ENCODE results near the gene DNAH7.

DNAH7 gene

DNA sequence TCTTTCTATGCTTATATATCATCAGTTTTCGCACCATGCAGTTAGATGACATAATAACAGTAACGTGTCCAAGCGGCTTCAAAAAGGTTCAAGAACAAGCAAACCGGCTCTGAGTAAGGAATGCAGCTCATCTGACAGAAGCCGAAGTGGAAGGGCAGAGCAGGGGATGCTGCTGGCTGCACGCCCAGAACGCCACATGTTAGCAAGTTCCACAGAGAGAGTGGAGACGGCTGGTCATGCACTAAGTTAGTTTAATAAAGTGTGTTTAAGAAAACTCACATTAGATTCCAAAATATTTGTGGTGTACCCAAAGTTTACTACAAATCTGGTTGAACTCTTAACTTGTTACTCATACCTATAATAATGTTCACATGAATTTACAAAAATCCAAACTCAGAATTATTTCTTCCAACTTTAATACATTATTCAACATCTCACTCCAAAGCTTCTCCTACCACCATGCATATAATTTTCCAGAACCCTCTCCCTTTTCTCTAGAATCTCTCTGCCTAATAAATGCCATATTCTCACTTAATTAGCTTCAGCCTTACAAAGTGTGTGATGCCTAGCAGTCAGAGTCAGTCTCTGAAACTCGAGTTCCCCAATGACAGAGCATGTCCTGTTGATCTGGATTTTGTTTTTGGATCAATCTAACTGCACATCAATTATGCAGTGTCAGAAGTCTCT, 170.0 kb downstream of the DNAH7 start:
- no peak for TF ChIP-seq GATA3 (IDR thresholded peaks at IDR 0.05; ENCODE audit: low read depth, low read length)
- no peak for TF ChIP-seq GATA2 (IDR thresholded peaks at IDR 0.05; ENCODE audit: low read depth, low read length)

DNA sequence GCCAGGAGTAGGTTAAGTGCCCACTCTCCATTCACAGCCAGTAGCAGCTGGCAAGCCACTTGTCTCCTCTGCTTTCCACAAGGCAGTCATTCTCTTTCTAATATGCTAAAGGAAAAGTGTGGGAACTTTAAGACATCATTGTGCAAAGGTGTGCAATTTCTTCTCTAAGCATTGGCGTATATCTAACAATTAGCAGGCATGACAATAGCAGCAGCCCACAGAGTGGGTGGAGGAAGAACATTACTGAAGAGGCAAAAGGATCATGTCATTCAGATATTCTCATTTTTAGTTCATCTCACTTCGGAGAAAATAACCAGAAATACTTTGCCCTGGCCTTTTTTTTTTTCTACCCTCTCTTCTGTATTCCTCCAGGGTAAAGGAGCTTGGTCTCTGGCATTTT, 177.6 kb downstream of the DNAH7 start:
- TF ChIP-seq GATA3 (IDR thresholded peaks at IDR 0.05; ENCODE audit: low read depth, low read length), result no peak
- no peak for TF ChIP-seq GATA2 (IDR thresholded peaks at IDR 0.05; ENCODE audit: low read depth, low read length)

DNA sequence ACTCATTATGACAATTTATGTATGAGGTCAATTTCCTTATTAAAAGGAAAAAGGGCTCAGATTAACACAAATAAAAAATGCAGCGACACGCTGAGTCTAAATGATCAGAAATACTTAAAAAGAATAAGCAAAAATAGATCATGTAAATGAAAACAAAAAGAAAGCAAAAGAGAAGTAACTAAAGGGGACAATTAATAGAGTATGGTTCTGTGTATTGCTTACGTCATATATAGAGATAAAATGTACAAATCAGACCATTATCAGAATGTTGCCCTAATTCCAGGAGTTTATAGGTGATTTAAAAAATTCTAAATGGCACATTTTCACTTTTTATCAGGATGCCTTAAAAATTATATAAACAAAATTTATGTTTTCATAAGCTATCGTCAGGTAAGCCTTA, 189.5 kb downstream of the DNAH7 start:
- TF ChIP-seq GATA2 (IDR thresholded peaks at IDR 0.05; ENCODE audit: low read depth, low read length) (no peak), GATA3 (IDR thresholded peaks at IDR 0.05; ENCODE audit: low read depth, low read length) (no peak)

DNA sequence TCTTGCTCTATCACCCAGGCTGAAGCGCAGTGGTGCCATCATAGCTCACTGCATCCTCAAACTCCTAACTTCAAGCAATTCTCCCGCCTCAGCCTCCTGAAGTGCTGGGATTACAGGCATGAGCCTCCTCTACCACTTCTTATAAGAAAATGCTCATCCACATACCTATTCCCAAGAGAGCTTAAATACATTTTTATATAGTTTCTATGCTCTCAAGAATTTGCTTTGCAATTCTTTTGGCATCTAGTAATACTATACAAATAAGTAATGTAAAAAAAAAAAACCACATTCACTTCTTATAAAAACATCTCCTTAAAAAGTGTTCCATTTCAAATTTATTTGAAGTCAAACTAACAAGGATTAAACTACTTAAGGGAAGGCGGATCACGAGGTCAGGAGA, 197.3 kb downstream of the DNAH7 start:
- TF ChIP-seq GATA3 (IDR thresholded peaks at IDR 0.05; ENCODE audit: low read depth, low read length) (no peak), GATA2 (IDR thresholded peaks at IDR 0.05; ENCODE audit: low read depth, low read length) (no peak)

DNA sequence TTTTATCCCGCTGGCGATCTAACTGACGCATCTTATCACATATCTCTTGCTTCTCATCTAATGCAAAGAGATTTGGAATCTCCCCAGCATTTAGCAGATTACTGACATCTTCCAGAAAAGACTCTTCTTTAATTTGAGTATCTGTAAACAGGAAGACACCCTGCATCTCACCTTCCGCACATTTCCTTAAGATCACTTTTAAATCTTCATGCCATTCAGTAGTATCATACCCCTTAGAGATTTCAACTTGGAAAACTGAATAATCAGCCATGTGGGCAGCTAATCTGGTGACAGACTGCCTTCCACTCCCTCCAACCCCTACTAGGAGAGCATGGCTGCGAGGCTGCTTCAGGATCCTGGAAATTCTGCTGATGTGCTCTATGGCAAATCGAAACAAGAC, 204.3 kb downstream of the DNAH7 start:
- no peak for TF ChIP-seq GATA3 (IDR thresholded peaks at IDR 0.05; ENCODE audit: low read depth, low read length)
- no peak for TF ChIP-seq GATA2 (IDR thresholded peaks at IDR 0.05; ENCODE audit: low read depth, low read length)

DNA sequence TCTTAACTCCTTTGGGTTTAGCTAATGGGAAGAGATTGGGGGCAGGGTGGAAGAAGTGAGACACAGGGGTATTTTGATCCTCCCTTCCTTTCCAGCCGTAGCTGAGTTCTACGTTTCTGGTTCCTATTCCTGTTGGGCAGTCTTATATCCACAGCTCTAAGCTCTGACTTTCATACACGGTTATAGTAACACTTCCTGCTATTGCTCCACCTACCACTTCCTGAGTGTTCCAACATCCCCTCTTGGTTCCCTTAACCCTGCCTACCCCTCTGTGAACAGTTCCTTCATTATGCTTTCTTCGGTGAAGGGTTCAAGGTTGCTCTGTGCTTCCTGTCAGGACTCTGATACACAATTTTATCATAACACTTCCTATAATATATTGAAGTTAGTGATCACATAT, 205.1 kb downstream of the DNAH7 start:
- TF ChIP-seq GATA3 (IDR thresholded peaks at IDR 0.05; ENCODE audit: low read depth, low read length) (no peak), GATA2 (IDR thresholded peaks at IDR 0.05; ENCODE audit: low read depth, low read length) (no peak)

DNA sequence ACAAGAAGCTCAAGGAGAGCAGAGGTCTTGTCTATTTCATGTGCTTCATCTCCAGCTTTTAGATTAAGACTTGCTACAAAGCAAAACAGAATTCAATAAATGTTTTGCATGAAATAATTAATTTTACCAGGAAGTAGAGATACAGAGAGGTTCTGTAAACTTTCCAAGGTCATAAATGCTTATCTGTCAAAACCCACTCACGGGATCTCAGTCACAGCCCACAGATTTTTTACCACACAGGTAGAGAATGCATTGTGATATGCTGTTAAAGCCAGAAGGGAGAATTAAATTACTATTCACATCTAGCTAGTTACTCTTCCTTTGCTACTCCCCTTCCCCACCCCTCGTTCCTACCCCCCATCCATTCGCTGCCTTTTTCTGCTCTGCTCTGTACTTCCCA, 205.5 kb downstream of the DNAH7 start:
- TF ChIP-seq GATA2 (IDR thresholded peaks at IDR 0.05; ENCODE audit: low read depth, low read length) (no peak), GATA3 (IDR thresholded peaks at IDR 0.05; ENCODE audit: low read depth, low read length) (no peak)

DNA sequence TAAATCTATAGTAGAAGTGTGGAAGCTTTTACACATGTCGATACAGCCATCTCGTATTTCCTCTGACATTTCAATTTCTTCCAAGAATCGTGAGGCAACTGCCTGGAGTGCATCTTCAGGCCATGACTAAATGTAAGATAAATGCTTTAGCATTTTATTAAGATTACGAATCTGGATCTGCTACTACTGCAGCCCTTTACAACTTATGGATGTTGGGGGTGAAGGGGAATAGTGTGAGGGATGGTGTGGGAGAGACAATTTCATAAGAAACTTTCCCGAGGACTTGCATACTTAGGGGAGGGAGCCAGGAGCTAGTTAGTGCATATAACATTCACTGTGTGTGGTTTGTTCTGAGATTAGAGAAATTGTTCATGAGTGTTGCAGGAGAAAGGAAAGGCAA, 206.8 kb downstream of the DNAH7 start:
- TF ChIP-seq GATA3 (IDR thresholded peaks at IDR 0.05; ENCODE audit: low read depth, low read length), result no peak
- TF ChIP-seq GATA2 (IDR thresholded peaks at IDR 0.05; ENCODE audit: low read depth, low read length), result no peak

DNA sequence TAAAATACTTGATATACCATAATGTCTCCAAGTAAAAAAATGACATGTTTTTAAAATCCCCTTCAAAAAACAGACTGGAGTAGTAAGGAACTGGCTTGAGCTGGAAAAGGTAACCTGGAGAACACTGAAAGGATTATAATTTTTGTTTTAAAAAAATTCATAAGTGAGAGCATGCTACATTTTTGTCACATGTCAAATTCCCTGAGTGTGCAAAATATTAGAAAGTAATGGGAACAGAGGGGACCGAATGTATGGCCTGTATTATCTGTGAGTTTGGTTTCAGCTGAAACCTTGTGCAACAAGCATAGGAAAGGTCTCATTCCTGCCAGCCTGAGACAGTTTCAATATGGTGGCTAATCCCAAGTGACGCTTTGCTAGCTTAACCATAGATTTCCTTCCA, 209.1 kb downstream of the DNAH7 start:
- TF ChIP-seq GATA3 (IDR thresholded peaks at IDR 0.05; ENCODE audit: low read depth, low read length) (no peak), GATA2 (IDR thresholded peaks at IDR 0.05; ENCODE audit: low read depth, low read length) (no peak)

DNA sequence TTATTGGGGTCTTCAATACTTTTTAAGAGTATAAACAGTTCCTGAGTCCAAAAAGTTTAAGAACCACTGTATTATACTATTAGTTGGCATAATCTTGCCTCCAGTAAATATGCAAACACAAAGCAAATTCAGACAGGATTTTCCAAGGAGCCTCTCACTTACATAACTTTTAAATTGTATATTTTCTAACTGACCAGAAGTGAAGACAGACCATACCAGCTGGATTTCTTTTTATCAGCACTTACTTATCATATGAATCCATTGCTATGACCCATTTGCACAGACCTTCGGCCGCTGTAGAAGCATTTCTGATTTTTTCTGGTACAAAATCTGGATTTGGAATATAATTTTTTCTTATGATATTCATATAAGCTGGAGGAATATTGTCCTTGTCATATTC, 211.5 kb downstream of the DNAH7 start:
- no peak for TF ChIP-seq GATA2 (IDR thresholded peaks at IDR 0.05; ENCODE audit: low read depth, low read length)
- no peak for TF ChIP-seq GATA3 (IDR thresholded peaks at IDR 0.05; ENCODE audit: low read depth, low read length)

DNA sequence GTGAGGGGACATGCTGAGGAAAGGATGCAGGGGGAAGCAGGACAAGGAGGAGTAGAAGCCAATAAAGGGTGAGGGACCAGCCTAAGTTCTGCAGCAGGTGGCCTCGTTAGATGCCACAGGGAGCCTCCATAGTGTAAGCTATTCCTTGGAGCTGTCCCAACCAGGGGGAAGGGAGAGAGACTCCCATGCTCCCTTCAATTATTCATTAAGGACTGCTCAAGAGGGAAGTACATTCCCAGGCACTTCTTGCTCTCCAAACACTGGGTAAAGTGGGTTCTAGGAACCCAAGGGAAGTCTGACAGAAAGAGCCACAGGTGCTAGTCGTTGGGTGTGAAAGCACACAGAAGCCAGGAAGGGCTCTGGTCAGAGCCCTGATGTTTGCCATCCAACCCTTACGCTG, 217.9 kb downstream of the DNAH7 start:
- TF ChIP-seq GATA2 (IDR thresholded peaks at IDR 0.05; ENCODE audit: low read depth, low read length), result no peak
- no peak for TF ChIP-seq GATA3 (IDR thresholded peaks at IDR 0.05; ENCODE audit: low read depth, low read length)

DNA sequence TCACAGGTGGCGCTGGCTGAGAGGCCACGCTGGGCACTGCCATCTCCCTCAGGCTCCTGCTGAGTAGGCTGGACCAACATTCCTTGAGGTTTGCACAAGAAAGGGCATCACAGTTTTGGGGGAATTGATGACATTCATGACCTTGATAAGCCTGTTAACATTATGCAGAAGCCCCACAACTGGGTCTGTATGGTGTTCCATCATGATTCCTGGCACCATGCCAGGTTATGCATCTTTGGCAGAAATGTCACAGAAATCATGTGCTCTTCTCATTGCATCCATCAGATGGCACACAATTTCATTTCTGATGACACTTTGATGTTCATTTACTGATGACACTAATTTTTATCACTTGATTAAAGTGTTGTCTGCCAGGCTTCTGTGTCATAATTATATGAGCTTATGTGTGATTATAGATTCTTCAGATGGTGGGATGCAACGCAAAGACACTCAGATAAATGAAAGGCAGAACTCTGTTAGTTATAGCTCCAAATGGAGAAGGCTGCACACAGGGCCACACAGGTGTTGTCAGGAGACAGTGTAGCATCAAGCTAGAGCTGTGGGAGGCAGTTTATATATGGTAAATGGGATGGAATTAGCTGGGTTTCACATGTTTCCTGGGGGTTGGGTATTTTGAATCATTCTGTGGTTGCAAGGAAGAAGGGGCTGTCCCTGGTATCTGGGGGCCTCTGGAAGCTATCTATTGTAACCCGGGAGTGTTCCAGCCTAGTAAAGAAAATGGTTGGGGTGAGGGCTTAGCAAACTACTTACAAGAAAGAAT, 220.3 kb downstream of the DNAH7 start:
- TF ChIP-seq GATA2 (IDR thresholded peaks at IDR 0.05; ENCODE audit: low read depth, low read length) (peak; percentile 69), GATA3 (IDR thresholded peaks at IDR 0.05; ENCODE audit: low read depth, low read length) (no peak)

DNA sequence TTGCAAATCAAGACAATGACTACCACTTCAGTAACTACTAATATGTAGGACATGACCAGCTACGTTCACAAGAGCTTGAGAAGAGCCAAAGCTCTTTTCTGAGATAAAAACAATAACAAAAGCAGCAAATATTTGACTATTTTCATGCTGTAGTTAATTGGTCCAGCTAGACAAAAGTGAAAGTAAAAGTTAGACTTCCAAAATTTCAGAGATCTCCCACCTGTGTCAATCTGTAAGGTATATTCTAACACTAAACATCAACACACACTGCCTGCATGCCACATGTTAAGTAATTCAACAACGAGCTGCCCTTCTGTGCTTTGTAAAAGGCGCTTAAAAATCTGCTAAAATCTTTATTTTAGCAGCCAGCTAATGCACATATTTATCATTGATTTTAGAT, 225.7 kb downstream of the DNAH7 start:
- TF ChIP-seq GATA3 (IDR thresholded peaks at IDR 0.05; ENCODE audit: low read depth, low read length) (no peak), GATA2 (IDR thresholded peaks at IDR 0.05; ENCODE audit: low read depth, low read length) (no peak)

DNA sequence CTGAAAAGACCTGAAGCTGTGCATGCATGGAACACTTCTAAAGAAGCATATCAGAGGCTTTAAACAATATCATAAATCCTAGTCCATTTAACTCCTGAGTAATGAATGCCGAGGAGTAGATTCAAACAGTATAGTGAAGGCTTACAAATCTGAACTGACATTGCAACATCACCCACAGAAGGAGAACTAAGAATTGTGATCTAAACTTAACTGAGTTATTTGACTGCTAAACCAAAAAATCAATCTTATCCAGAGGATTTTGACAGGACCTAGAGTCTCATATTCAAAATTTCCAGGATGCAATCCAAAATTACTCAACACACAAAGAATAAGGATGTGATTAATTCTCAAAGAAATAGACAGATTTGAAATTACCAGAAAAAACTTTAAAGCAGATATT, 230.6 kb downstream of the DNAH7 start:
- TF ChIP-seq GATA3 (IDR thresholded peaks at IDR 0.05; ENCODE audit: low read depth, low read length) (no peak), GATA2 (IDR thresholded peaks at IDR 0.05; ENCODE audit: low read depth, low read length) (no peak)

DNA sequence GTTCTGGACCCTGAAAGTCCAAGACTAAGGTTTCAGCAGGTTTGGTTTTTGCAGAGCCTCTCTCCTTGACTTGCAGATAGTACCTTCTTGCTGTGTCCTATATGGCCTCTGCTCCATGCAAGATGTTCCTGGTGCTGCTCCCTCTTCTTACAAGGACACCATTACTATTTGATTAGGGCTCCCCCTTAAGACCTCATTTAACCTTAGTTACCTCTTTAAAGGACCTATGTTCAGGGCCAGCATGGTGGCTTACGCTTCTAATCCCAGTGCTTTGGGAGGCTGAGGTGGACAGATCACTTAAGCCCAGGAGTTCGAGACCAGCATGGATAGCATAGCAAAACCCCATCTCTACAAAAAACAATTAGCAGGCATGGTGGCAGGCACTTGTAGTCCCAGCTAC, 232.6 kb downstream of the DNAH7 start:
- TF ChIP-seq GATA2 (IDR thresholded peaks at IDR 0.05; ENCODE audit: low read depth, low read length) (no peak), GATA3 (IDR thresholded peaks at IDR 0.05; ENCODE audit: low read depth, low read length) (no peak)
